Fibroblast of the aortic adventitia (primary cell): ENCODE results near the gene SYMPK. TPM values are rescaled to one million over a fixed set of nuclear protein-coding genes. Genes with fewer than 3 reads are reported as not detected.

Experiments used
- DNase-seq: peaks from one replicate; pipeline ENCODE4 v3.0.0-alpha.2; 2010; ENCODE audit warnings: low read depth
- H3K4me3 ChIP-seq: 2 replicates; pipeline ENCODE4 v1.5.1; 2011; ENCODE audit warnings: low read depth, mild to moderate bottlenecking, control low read depth, low read length, moderate library complexity
- total RNA-seq: library from RNA; depleted of rRNA; stranded (reverse); fragments of >200 nt; gene quantifications from 2 replicates; pipeline ENCODE4 v1.2.3, GENCODE V29; 2012; ENCODE audit warnings: low replicate concordance
- TF ChIP-seq, protein P1 (sequence below): IDR thresholded peaks from 2 replicates; pipeline ENCODE4 v1.5.1; 2011; ENCODE audit warnings: mild to moderate bottlenecking, low read length, control low read depth, inconsistent platforms; ENCODE audit not compliant: insufficient read depth

SYMPK gene
- total RNA-seq, 1 donor, result 38.1 TPM

DNA sequence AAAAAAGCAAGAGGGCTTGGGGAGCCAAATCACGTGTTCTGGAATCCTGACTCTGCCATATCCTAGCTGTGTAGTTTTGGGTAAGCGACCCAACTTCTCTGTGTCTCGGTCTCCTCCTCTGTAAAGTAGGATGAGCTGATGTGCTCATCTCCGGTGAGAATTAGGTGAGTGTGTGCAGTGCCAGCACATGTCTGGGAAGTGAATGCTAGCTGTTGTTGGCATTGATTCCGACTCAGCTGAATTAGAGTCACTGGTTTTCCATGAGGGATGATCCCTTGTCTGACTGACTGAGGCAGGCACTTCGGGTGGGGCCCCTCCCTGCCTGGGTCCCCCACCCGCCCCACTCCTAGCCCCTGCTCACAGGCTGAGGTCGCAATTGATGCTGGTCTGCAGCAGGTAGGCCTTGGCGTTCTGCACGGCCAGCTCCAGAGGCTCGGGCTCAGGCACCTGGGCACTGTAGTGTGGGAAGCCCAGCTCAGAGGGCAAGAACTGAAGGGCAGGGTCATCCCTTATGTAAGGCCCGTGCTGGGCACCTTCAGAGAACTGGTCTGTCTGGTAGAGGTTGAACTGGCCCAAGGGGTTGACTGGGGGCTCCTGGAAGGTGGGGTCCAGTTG is 48.7 kb downstream of the SYMPK start:
- DNase-seq, result no peak
- TF ChIP-seq, protein P1, sequence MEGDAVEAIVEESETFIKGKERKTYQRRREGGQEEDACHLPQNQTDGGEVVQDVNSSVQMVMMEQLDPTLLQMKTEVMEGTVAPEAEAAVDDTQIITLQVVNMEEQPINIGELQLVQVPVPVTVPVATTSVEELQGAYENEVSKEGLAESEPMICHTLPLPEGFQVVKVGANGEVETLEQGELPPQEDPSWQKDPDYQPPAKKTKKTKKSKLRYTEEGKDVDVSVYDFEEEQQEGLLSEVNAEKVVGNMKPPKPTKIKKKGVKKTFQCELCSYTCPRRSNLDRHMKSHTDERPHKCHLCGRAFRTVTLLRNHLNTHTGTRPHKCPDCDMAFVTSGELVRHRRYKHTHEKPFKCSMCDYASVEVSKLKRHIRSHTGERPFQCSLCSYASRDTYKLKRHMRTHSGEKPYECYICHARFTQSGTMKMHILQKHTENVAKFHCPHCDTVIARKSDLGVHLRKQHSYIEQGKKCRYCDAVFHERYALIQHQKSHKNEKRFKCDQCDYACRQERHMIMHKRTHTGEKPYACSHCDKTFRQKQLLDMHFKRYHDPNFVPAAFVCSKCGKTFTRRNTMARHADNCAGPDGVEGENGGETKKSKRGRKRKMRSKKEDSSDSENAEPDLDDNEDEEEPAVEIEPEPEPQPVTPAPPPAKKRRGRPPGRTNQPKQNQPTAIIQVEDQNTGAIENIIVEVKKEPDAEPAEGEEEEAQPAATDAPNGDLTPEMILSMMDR, result no peak
- no peak overlapping the region for H3K4me3 ChIP-seq

DNA sequence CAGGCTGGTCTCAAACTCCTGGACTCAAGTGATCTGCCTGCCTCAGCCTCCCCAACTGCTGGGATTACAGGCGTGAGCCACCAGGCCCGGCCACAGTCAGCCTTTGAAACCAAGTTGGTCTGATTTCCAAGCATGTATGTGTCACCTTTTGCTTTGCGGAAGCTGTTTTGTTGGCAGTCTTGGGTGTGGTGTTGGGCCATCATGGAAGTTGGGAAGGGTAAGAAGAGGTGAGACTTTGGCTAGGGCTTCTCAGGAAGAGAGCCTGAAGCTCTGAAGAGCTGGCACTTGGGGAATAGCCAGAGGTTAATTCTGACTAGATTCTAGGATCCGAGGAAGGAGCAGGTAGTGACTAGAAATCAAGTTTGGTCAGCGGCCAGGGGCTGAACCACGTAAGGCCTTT is 50.6 kb downstream of the SYMPK start:
- no peak overlapping the region for H3K4me3 ChIP-seq
- TF ChIP-seq, protein P1, result no peak
- no peak for DNase-seq

DNA sequence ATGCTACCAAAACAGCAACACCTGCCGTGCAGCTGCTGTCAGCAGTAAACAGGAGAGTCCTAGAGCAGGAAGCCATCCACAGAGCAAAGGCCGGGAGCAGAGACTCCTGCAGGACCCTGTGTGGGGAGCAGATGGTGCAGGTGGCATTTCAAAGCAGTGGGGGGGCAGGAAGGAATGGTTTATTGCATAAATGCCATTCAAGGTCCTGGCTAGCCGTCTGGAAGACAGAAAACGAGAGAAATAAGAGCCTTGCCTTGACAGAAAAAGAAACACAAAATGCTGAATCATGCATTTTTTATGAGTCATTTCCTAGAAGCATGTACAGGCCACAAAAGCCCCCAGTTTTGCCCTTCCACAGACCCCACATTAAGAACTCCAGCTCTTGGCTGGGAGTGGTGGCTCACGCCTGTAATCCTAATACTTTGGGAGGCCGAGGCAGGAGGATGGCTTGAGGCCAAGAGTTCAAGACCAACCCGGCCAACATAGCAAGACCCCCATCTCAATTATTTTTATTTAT is 53.2 kb downstream of the SYMPK start:
- H3K4me3 ChIP-seq, result no peak overlapping the region
- TF ChIP-seq, protein P1, result no peak
- peak; percentile 71 for DNase-seq

DNA sequence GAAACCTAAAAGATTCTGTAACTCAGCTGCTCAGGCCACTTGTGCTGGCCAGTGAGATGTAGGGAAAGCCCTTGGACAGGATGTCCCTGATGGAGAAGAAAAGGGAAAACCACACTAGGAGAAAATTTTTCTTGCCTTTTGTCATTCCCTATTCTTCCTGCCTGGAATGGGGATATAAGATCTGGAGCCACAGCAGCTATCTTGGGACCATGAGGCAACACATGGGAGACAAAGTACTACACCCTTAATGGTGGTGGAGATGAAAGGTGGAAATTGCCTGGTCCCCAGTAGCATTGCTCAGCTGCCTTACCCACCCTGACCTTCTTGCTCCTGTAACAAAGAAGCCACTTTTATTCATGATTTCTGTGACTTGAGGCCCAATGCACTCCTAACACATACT is 57.2 kb downstream of the SYMPK start:
- TF ChIP-seq, protein P1, result no peak
- DNase-seq, result no peak
- no peak overlapping the region for H3K4me3 ChIP-seq

DNA sequence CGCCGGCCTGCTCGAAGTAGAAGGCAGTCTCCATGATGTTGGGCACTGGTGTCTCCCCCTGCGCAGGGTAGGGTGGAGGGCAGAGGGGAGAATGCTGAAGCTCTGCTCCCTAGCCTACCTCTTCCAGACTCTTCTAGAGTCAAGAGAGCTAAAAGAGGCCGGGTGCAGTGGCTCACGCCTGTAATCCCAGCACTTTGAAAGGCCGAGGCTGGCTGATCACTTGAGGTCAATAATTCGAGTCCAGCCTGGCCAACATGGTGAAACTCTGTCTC is 58.1 kb downstream of the SYMPK start:
- TF ChIP-seq, protein P1, result no peak
- H3K4me3 ChIP-seq, result no peak overlapping the region
- no peak for DNase-seq

DNA sequence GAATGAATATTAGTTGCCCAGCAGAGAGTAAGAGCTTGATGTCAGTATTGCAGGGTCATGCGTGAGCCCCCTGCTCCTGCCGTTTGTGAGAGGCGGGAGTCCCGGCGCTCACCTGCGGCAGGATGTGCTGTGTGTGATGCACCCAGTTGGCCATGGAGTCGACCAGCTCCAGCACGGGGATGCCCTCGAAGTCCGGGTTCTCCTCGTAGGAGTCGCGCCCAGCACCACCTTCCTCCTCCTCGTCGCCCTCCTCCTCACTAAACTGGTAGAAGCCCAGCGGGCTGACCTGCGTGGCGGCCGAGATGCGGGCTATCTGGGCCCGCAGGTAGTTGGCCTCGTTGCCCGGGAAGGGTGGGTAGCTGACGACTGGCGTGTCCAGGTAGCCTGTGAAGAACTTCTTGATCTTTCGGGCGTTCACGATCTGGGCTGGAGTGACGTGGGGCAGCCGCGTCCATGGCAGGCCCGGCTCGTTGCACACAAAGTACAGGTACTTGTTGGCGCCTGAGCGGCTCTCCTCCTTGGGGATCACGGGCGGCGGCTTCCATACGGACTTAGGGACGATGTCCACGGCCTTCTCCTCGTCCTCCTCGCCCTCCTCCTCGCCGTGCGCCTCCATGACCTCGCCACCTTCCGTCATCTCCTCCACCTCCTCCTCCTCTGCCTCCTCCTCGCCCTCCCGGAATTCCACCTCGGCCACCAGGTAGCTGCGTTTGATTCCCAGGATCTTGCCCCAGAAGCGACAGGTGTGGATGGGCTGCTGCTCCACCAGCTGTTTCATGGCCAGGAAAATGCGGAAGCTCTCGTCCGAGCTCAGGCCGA is 58.6 kb downstream of the SYMPK start:
- no peak overlapping the region for H3K4me3 ChIP-seq
- DNase-seq, result no peak
- TF ChIP-seq, protein P1, result no peak
